ENCODE data around the gene LSM3.
A peak's percentile ranks its signal among the peaks of the same experiment; 100 is the strongest.

Gene LSM3

DNA sequence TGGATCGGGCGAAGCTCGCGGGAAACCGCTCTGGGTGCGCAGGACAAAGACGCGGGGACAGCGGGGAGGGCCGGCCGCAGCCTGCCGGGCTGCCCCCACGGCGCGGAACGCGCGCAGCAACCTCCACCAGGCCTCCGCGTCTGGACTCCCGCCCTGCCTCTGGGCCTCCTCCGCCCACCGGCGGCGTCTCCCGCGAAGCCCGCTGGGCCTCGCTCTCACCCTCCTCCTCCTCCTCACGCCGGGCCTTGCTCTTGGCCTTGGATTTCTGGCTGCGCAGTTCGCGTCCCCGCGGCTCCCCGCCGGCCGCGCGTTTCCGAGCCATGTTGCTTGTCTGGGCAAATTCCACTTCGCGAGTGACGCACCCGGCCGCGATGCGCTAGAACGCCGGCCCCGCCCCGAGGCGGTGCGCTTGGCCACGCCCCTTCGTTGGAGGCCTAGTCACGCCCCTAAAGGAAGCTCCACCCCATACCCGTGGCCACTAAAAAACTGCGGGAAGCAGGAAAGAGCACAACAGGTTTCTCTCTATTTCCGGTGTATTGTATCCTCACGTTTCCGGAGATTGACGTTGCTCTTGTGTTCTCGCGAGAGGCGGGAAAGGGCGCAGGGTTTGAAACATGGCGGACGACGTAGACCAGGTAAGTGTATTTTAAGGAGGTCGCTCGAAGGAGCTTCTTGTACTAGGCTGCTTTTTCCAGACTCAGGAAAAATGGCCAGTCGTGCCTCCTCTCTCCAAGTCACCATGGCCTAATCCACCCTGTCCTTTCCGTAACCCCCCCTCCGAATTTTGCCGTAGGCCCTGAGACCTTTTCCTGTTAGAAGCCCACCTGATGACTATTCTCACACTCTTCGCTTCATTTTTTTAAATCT lies at the start of gene LSM3, which contains the start of gene XPC:
LSM3 (plus strand) TSS at position 571 of the 867 bp plus-strand sequence; CDS start at position 615, 44 bp downstream.
XPC (minus strand) TSS at position 355 of the 867 bp plus-strand sequence; CDS start at position 322, 33 bp downstream.
- peak; percentile 99 for DNase-seq

DNA sequence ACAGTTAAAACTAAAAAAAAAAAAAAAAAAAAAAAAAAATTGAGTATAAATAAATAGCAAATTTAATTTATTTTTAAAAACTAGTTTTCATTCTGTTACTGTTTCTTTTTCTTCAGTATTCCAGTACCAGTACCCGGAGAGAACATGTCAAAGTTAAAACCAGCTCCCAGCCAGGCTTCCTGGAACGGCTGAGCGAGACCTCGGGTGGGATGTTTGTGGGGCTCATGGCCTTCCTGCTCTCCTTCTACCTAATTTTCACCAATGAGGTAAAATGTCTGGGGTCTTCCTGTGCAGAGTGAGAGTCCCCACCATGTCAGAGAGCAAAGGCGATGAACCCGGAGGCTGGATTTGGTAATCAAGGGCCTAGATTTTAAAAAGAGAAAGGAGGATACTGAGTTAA lies 49.3 kb upstream of the LSM3 start:
- DNase-seq = no peak

DNA sequence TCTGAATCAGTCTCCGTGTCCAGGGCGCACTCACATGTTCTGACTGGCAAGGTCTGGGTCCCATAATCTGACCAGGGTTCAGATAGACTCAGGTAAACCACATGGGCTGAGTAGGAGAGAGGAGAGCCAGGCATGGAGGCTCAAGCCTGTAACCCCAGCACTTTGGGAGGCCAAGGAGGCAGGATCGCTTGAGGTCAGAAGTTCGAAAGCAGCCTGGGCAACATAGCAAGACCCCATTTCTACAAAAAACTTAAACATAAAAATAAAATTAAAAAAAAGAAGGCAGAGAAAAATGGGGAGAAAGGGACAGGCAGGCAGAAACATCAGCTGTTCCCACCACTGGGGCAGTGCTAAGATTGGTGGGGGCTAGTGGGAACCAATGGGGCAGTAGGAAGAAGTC lies 48.4 kb upstream of the LSM3 start:
- DNase-seq = no peak

DNA sequence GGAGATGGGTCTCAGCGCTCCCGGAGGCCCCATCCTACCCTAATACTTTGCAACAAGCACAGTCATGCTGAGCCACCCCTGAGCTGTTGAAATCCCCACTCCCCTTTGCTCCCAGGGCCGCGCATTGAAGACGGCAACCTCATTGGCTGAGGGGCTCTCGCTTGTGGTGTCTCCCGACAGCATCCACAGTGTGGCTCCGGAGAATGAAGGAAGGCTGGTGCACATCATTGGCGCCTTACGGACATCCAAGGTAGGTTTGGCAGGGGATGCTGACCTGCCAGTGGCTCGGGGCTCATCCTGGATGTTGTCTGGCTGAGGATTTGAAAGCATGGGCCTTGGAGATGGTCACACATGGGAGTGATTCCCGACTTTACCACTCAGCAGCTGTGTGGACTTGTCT lies 47.9 kb upstream of the LSM3 start:
- DNase-seq = no peak

DNA sequence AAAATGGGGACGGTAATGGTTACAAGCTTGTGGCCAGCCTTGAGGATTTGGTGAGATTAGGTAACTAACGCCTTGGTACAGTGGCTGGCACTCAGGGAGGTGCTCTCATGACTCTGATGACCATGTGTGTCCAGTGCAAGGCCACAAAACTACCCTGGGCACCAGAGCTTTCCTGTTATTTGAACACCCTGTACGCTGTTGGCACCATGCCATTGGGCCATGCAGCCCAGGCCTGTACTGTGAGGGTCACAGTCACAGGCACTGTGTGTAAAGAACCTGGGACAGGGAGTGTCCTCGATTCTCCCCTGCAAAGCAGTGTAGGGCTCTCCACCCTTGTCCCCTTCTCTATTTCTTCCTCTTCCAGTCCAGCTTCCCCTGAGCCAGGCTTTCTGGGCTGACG lies 47.5 kb upstream of the LSM3 start:
- no peak for DNase-seq

DNA sequence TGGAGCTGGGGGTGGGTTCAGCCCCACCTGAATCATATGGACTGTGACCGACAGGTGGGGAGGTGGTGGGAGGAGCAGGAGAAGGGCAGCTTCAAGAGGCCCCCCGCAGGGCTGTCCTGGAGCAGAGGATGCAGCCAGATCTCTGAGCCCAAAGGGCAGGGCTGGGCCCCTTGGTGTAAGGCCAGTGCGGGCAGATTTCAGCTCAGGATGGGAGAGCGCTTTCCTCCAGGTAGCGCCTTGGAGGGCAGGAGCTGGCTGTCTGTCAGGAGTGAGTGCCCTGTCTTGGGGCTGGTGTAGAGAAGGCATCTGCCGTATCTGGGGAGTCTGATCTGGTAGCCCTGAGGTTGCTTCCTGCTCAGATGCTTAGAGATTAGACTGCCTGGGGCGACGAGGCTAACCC lies 46.5 kb upstream of the LSM3 start:
- no peak for DNase-seq

DNA sequence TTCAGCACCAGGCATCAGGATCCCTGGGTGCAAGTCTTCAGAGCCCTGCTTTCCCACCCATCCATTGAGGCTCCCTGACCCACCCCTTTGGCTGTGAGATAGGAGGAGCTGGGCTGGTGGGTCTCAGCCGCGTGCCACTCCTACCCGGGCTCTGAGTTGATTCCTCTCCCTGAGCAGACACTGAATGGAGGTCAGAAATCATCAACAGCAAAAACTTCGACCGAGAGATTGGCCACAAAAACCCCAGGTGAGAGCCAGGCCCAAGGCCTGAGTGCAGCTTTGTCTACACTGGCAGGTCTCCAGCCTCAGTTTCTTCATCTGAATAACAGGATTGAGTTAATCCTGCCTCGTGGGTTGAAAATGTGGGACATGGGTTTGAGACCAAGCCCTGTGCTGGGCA lies 45.9 kb upstream of the LSM3 start:
- no peak for DNase-seq

DNA sequence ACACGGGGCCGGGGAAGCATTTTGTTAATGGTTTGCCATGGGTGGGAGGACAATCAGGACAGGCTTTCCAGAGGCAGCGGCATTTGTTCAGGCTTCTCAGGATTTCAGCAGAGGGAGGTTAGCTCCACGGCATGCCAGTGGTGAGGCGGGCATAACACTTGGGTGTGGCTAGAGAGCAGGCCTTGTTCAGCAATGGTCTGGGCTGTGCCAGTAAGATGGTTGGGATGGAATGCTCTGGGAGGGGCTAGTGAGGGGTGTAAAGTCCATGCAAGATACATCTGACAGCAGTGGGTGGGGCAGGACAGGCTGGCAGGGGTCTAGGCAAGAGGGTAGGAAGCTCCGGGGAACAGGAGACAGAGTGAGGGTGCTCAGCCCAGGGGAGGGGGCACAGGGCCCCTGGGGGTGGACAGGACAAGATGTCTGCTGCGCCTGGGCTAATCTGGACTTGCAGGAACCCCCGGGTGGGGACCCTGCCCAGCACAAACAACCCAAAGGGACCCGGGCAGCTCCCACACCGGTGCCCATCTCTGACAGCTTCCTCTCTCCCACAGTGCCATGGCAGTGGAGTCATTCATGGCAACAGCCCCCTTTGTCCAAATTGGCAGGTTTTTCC lies 45.3 kb upstream of the LSM3 start:
- DNase-seq = no peak

DNA sequence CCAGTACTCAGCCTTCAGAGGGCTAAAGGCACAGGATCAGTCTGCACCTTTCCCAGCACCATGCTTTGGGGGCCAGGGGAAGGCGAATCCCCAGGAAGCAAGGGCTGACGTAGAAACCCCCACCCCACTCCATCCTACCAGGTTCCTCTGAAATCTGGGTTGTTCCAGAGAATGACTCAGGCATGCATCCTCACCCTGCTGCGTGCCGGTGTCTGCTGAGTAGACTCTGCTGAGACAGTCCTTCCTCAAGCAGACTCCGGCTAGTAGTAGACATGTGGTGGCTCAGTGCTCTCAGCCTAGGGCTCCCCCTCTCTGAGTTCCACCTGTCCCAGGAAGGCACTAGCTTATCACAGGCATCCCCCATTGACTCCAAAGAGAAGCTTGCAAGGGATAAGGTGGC lies 44.7 kb upstream of the LSM3 start:
- DNase-seq = no peak

DNA sequence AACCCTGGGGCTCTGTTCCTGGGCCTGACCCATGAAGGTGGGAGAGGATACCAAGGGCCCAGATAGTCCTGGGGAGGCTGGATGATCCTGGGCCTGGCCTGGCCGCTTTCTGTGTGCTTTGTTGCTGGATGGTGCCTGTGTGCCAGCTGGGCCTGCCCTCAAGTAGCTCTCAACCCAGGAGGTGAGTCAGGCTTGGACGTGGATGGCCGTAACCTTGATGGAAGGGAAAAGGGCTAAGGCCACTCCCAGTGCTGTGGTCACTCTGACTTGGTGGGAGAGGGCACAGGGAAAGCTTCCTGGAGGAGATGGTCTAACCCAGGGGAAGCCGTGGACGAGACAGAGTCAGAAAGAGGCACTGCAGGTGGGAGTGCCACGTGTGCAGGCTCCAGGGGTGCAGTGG lies 44.3 kb upstream of the LSM3 start:
- DNase-seq = no peak

DNA sequence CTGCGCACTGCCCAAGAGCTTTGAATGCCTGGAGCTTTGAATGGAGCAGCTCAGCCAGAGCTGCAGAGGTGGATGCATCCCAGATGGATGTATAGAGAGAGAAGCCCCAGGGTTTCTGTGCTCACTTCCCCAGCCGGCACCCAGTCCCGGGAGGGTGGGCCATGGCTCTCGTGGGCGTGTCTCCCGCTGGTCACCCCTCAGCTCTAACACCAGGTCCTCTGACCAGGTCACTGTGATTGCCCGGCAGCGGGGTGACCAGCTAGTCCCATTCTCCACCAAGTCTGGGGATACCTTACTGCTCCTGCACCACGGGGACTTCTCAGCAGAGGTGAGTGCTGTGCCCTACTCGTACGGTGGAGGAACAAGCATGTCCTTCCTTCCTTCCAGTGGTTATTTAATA lies 43.0 kb upstream of the LSM3 start:
- no peak for DNase-seq

DNA sequence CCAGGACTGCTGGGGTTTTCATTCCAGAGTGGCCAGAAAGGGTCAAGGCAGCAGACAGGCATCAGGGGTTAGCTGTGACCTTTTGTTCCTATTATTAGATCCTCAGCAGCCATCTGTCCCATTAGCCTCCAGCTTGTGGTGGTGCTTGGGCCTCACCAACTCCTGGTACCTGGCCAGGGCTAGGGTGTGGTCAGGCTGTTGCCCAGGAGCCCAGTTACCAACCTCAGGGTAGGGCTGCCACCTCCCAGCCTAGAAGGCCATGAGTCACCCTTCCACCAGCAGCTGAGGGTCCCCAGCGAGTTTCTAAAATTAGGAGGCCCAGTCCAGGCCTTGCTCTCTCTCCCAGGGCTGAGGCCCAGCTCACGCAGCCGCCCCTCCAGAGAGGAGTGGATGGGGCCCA lies 41.6 kb upstream of the LSM3 start:
- DNase-seq = no peak

DNA sequence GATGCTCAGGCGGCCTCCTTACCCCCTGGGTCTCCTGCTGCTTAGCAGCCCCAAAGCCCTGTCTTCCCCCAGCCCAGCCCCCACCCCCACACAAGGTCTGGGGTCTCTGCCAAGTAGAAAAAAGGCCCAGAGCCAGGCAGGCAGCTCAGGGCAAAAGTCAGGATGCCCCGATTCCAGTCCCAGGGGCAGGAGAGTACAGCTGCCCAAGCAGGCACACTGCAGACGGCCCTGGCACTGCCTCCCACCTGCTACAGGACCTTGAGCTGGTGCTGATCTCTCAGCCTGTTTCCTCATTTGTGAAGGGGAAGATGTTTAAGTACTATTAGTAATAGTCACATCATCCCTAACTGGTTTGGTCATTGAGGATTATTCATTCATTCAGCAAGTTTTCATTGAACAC lies 41.2 kb upstream of the LSM3 start:
- no peak for DNase-seq

DNA sequence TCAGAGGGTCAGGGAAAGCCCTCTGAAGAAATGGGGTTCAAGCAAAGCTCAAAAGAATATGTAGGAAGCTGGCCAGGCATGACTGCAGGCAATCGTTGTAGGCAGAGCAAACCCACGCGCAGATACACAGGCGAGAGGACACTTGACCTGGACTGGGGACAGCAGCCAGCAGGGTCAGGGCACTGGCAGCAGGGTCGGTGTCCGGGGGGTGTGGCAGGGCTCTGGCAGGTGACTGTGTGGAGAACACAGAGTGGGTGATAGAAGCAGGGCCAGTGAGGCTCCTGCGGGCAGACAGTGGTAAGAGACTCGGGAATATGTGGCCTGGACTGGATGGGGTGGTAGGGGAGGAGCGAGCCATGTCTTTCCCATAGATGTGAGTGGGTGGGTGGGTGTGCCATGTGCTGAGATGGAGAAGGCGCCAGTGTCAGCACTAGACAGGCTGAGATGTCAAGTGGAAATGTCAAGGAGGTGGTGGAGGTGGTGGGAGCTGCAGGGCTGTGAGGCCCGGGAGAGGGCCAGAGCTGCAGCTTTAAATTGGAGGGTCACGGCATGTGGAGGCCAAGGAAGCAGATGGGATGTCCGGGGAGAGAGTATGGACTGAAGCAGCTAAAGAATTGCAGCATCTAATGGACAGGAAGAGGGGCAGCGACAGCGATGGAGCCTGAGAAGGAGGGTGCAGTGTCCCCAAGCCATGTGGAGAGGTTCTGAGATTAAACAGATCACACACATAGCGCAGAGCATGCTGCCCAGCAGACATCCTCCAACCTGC lies 40.3 kb upstream of the LSM3 start:
- no peak for DNase-seq

DNA sequence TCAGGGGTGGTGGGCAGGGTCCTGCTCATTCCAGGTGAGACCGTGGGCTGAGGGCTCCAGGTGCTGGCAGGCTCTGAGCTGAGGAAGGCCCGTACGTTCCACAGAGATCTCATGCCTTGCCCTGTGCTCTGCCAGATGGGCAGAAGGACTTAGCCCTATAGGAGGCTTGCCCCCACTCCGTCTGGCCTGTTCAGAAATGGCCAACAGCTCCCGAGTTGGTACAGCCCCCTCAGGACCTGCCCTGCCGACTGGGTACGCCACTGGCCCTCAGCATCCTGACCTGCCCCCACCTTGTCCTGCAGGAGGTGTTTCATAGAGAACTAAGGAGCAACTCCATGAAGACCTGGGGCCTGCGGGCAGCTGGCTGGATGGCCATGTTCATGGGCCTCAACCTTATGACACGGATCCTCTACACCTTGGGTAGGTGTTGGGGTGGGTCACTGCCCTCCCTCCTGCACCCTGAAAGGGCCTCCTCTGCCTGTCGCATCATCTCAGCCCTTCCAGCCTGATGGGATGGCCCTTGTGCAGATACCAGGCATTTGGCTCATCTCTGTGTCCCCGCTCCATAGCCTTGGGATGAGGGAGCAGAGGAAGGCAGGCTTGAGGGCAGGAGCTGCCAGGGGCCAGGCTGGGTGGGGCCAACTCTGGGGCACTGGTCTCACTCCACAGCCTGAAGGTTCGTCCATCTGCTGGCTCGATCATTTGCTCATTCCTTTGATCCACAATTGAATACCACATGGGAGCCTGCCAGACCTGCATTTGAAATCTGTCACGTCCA lies 39.5 kb upstream of the LSM3 start:
- no peak for DNase-seq

DNA sequence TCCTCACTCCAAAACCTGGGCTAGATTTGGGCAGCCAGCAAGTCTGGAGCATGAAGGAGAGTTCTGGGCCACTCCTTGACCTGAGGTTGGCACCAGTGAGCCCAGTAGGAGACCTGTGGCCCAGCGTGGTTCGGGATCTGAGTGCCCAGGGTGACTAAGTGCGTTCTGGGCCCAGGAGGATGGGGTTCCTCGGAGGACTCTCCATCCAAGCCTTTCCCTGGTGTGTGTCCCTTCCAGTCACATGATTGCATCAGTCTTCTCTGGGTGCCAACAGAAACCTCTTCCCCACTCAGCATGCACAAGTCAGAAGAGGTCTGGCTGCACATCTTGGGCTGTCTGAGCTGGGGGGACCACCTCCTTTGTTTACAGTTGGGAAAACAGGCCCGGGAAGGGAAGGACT lies 38.8 kb upstream of the LSM3 start:
- no peak for DNase-seq

DNA sequence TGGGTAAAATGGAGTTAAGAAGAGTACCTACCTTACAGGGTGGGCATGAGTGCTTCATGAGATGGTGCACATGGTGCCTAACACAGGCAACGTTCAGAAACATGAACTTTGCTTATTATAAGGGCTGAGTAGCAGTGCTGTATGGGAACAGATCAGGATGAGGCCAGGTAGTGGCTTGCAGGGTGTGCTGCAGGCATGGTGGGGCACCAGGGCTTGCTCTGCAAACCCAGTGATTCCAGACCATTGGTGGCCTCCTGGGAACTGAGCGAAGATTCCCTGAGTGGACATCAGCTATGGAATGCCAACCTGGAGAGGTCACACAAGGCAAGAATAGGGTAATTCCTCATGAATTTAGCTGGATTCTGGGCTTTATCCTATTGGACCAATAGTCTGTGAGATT lies 37.9 kb upstream of the LSM3 start:
- DNase-seq = no peak

DNA sequence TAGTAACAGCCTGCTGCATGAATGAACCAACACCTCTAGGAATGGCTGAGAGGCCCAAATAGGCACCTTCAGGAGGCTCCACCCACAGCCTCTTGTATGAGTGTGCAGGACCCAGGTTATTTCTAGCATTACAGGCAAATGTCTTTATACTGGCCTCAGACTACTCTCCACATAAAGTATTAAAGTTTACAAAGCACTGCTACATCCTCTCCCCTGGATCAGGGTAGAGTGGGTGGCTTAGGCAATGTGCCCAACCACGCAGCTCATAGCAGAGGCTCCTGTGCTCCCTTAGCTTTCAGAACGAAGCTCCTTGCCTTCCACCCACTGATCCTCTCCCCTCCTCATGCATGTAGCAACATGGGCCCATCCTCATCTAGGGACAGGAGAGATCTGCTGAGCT lies 37.5 kb upstream of the LSM3 start:
- no peak for DNase-seq

DNA sequence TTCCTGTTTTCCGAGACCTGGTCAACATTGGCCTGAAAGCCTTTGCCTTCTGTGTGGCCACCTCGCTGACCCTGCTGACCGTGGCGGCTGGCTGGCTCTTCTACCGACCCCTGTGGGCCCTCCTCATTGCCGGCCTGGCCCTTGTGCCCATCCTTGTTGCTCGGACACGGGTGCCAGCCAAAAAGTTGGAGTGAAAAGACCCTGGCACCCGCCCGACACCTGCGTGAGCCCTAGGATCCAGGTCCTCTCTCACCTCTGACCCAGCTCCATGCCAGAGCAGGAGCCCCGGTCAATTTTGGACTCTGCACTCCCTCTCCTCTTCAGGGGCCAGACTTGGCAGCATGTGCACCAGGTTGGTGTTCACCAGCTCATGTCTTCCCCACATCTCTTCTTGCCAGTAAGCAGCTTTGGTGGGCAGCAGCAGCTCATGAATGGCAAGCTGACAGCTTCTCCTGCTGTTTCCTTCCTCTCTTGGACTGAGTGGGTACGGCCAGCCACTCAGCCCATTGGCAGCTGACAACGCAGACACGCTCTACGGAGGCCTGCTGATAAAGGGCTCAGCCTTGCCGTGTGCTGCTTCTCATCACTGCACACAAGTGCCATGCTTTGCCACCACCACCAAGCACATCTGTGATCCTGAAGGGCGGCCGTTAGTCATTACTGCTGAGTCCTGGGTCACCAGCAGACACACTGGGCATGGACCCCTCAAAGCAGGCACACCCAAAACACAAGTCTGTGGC lies 36.8 kb upstream of the LSM3 start:
- DNase-seq = no peak

DNA sequence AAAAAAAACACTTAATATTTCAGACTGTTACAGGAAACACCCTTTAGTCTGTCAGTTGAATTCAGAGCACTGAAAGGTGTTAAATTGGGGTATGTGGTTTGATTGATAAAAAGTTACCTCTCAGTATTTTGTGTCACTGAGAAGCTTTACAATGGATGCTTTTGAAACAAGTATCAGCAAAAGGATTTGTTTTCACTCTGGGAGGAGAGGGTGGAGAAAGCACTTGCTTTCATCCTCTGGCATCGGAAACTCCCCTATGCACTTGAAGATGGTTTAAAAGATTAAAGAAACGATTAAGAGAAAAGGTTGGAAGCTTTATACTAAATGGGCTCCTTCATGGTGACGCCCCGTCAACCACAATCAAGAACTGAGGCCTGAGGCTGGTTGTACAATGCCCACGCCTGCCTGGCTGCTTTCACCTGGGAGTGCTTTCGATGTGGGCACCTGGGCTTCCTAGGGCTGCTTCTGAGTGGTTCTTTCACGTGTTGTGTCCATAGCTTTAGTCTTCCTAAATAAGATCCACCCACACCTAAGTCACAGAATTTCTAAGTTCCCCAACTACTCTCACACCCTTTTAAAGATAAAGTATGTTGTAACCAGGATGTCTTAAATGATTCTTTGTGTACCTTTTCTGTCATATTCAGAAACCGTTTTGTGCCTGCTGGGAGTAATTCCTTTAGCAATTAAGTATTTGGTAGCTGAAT lies 35.9 kb upstream of the LSM3 start:
- DNase-seq = no peak
